ENCODE data around the gene USP3. TPM values are rescaled to one million over a fixed set of nuclear protein-coding genes. Genes with fewer than 3 reads are reported as not detected.

Gene USP3
- total and polyA plus RNA-seq, 7 donors: 9.4 to 13.6 (median 10.9) TPM

DNA sequence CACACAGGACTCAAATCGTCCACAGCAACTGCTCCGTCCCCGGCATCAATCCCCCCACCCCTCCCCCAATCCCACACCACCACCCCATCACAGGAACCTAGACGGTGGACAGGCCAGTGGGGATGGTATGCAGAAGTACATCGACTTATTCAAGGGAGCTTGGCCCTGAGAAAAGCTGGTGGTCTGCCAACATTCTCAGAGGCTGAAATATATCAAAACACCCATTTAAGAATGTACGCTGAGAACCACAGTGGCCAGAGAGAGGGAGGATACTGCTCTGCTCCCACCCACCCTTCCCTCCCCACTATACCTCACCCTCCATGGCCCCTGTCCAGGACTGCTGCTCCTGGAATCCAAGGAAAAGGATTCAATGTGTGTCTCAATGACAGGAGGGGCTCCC, 12.4 kb upstream of the USP3 start:
- no peak overlapping the region for H3K27ac ChIP-seq

DNA sequence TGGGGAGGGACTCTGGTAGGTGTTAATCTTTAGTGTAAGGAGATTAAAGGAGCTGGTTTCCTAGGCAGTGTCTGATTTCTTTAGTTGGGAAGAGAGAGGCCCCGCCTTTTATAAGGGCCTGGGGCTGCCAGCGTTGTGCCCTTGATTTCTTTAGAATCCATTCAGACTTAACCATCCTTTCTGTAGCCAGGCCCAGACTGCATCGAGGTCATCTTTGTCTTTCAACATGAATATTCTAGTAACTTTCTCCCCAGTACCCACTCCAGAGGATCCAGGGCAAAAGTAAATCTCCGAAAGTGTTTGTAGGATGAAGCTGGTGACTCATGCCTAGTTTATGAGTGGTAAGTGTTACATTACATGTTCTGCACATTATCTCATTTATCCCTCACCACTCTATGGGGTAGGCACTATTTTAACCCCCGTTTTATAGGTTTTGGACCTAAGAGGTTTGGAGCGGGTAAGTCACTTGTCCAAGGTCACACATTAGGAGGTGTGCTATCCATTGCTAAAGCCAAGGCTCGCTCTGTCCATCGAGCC, 11.8 kb upstream of the USP3 start:
- intact Hi-C loops (cut with DNase I): no loop called here
- Histone ChIP-seq H3K27me3 (ENCODE audit: insufficient read depth in 3 of 3, low read length in 2 of 3) (peaks cover 0 to 3% (median 0%) of the 10 kb centered on the region in 3 donors), H3K27ac (no peak overlapping the region), H3K36me3 (ENCODE audit: insufficient read depth in 1 of 2, low read depth in 1 of 2) (no peaks in the 10 kb centered on the region), H3K4me3 (no peak overlapping the region), H3K4me1 (no peaks in the 10 kb centered on the region), H3K9me3 (no peaks in the 10 kb centered on the region)
- TF ChIP-seq, protein P1, sequence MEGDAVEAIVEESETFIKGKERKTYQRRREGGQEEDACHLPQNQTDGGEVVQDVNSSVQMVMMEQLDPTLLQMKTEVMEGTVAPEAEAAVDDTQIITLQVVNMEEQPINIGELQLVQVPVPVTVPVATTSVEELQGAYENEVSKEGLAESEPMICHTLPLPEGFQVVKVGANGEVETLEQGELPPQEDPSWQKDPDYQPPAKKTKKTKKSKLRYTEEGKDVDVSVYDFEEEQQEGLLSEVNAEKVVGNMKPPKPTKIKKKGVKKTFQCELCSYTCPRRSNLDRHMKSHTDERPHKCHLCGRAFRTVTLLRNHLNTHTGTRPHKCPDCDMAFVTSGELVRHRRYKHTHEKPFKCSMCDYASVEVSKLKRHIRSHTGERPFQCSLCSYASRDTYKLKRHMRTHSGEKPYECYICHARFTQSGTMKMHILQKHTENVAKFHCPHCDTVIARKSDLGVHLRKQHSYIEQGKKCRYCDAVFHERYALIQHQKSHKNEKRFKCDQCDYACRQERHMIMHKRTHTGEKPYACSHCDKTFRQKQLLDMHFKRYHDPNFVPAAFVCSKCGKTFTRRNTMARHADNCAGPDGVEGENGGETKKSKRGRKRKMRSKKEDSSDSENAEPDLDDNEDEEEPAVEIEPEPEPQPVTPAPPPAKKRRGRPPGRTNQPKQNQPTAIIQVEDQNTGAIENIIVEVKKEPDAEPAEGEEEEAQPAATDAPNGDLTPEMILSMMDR (IDR thresholded peaks at IDR 0.05): no peak
- DNase-seq: no peak
- 76 to 82% (median 76%) methylated on average over 8 of the region's 8 CpGs for WGBS, 3 donors
- ATAC-seq: no peak

More for the DNA sequence above, 12.4 kb upstream of the USP3 start:
- Histone ChIP-seq H3K4me3 (no peak overlapping the region), H3K4me1 (no peaks in the 10 kb centered on the region), H3K27me3 (ENCODE audit: insufficient read depth in 3 of 3, low read length in 2 of 3) (peaks cover 0 to 3% (median 0%) of the 10 kb centered on the region in 3 donors), H3K9me3 (no peaks in the 10 kb centered on the region), H3K36me3 (ENCODE audit: insufficient read depth in 1 of 2, low read depth in 1 of 2) (no peaks in the 10 kb centered on the region)
- TF ChIP-seq, protein P1 (IDR thresholded peaks at IDR 0.05): no peak
- intact Hi-C loops (cut with DNase I): no loop called here
- DNase-seq: no peak
- WGBS, 3 donors: 45 to 50% (median 48%) methylated on average over 6 of the region's 6 CpGs
- no peak for ATAC-seq

DNA sequence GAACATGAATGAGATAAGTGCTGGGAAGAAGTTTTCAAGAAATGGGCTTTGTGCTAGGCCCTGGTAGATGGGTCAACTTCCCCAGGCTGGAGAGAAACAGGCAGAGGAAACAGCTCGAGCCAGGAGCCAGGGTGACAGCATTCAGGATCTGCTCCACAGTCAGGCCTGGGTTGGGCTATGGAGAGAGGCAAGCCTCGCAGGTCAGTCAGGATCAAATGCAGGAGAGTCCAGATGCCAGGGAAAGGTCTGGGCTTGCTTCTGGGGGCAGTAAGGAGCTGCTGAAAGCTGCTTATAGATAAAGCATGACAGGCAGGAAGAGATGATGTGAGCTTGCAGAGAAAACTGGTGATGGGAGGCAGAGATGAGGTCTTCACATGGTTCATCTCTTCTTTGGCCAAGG, 11.0 kb upstream of the USP3 start:
- 83 to 93% (median 84%) methylated on average over 2 of the region's 2 CpGs for WGBS, 3 donors
- intact Hi-C loops (cut with DNase I): no loop called here
- Histone ChIP-seq H3K4me1 (no peaks in the 10 kb centered on the region), H3K27me3 (ENCODE audit: insufficient read depth in 3 of 3, low read length in 2 of 3) (peaks cover 0 to 3% (median 0%) of the 10 kb centered on the region in 3 donors), H3K4me3 (no peak overlapping the region), H3K9me3 (no peaks in the 10 kb centered on the region), H3K36me3 (ENCODE audit: insufficient read depth in 1 of 2, low read depth in 1 of 2) (no peaks in the 10 kb centered on the region), H3K27ac (no peak overlapping the region)
- TF ChIP-seq, protein P1 (IDR thresholded peaks at IDR 0.05): no peak
- DNase-seq: no peak
- no peak for ATAC-seq

DNA sequence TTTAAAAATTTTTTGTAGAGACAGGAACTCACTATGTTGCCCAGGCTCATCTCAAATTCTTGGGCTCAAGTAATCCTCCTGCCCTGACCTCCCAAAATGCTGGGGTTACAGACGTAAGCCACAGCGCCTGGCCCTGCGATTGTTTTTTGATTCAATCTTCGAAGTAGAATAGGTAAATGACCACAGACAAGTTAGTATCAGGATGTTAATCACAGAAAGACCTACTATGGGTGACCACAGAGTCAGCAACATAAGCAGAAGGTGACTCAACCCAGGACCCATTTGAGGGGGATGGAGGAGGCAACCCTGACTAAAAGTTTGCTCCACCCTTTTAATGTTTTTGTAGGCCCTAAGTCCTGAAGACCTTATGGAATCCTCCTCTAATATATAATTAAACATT, 10.0 kb upstream of the USP3 start:
- 94 to 98% (median 94%) methylated on average over 4 of the region's 4 CpGs for WGBS, 3 donors
- Histone ChIP-seq H3K27ac (no peak overlapping the region), H3K9me3 (no peaks in the 10 kb centered on the region), H3K36me3 (ENCODE audit: insufficient read depth in 1 of 2, low read depth in 1 of 2) (no peaks in the 10 kb centered on the region), H3K27me3 (ENCODE audit: insufficient read depth in 3 of 3, low read length in 2 of 3) (peaks cover 0 to 3% (median 0%) of the 10 kb centered on the region in 3 donors), H3K4me3 (no peak overlapping the region), H3K4me1 (no peaks in the 10 kb centered on the region)
- intact Hi-C loops (cut with DNase I): no loop called here
- TF ChIP-seq, protein P1 (IDR thresholded peaks at IDR 0.05): no peak
- ATAC-seq (no peak), DNase-seq (no peak)

DNA sequence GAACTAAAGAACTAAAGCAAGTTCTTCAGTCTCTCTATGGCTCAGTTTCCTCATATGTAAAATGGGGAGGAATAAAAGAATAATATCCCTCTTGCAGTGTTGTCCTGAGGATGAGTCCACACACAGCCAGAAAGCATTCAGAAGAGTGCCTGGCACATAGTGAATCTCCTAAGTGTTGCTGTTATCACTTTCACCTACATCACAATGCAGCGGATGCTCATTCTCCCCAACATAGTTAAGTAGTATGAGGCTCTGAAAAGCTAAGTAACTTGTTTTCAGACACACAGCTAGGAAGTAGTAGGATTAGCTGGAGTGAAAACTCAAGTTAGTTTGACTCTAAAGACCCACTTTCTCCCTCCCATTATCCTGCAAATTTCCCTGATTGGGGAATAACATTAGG, 9.1 kb upstream of the USP3 start:
- TF ChIP-seq, protein P1 (IDR thresholded peaks at IDR 0.05): no peak
- H3K27me3 ChIP-seq (ENCODE audit: insufficient read depth in 3 of 3, low read length in 2 of 3): peaks cover 0 to 3% (median 0%) of the 10 kb centered on the region in 3 donors
- H3K4me3 ChIP-seq: no peak overlapping the region
- WGBS, 3 donors: 80 to 89% (median 88%) methylated on average over 1 of the region's 1 CpG
- DNase-seq: no peak
- H3K4me1 ChIP-seq: no peaks in the 10 kb centered on the region
- no peak overlapping the region for H3K27ac ChIP-seq
- H3K9me3 ChIP-seq: no peaks in the 10 kb centered on the region
- H3K36me3 ChIP-seq (ENCODE audit: insufficient read depth in 1 of 2, low read depth in 1 of 2): no peaks in the 10 kb centered on the region
- intact Hi-C loops (cut with DNase I): no loop called here
- no peak for ATAC-seq

Data from psoas muscle (tissue), 8 donors.